GM21423 (cell line): ENCODE data around the gene IPO9.
"Not testable (repeated sequence)": the region's sequence is repeated elsewhere in the genome, so short reads cannot be mapped to it uniquely, and the experiment has no call there.

Experiments
- ATAC-seq: cut with Tn5 transposase; IDR thresholded peaks from one replicate; pipeline ENCODE4 v1.9.1; 2021; ENCODE audit warnings: mild to moderate bottlenecking, moderate library complexity; ENCODE audit not compliant: unreplicated experiment

IPO9 gene

GRCh38 chr1:201808633-201808990 is 20.3 kb upstream of the IPO9 start:
- ATAC-seq = no peak

DNA sequence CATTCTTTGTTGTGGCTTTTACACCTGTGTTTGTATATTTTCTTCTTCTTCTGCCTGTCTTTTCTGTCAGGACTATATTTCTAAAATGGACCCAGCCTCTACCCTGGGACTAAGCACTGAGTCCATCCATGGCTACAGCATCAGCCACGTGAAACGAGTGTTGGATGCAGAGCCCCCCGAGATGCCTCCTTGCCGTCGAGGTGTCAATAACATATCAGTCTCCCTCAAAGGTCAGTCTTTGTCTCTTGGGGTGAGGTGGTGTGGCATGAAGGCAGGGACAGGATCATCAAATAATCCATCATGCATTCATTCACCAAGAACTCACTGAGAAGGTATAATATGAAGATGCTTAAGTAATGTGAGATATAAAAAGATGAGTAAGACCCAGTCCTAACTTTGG is 19.1 kb upstream of the IPO9 start:
- no peak for ATAC-seq

GRCh38 chr1:201810466-201811216 is 18.3 kb upstream of the IPO9 start:
- ATAC-seq = no peak

DNA sequence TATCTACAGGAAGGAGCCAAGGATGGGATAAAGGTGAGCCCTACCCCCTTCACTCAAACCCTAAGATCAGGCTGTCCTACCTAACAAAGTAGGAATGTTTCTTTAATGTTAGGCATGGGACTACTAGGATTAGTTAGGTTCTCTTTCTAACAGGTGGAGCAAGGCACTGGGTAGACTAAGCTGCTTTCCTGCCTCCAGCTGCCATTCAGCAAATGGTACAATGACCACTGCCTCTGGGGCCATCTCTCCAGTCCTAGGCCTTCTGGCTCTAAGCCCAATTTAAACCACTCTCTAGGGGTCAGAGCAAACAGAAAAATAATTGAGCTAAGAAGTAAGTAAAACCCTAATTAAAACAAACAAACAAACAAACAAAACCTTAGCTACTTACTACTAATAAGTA is 15.7 kb upstream of the IPO9 start:
- ATAC-seq = no peak

- no peak for ATAC-seq
Measured at GRCh38 chr1:201816309-201816854, 12.6 kb upstream of the IPO9 start.

GRCh38 chr1:201818971-201819750 is 9.8 kb upstream of the IPO9 start:
- no peak for ATAC-seq

DNA sequence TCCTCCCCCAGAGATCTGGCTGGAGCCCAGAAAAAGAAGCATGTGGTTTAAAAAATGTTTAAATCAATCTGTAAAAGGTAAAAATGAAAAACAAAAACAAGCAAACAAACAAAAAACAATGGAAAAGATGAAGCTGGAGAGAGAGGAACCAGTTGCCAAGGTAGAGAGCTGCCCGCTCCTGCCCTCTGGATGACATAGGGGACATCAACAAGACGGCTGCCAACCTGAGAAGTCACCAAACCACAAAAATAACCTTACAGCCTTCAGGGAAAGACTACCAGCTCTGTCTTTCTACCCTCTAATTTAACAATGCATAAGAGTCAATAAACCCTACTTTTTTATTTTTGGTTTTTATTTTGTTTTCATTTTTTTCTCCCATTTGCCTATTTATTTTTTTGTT is 8.5 kb upstream of the IPO9 start:
- no peak for ATAC-seq

- ATAC-seq = no peak
Measured at GRCh38 chr1:201825245-201825644, 3.7 kb upstream of the IPO9 start.

- ATAC-seq = no peak
Measured at GRCh38 chr1:201826830-201827229, 2.1 kb upstream of the IPO9 start.

- ATAC-seq = no peak
Measured at GRCh38 chr1:201827321-201828216, 1.4 kb upstream of the IPO9 start.

GRCh38 chr1:201828217-201828819 is 639 bp upstream of the IPO9 start:
- ATAC-seq = no peak

GRCh38 chr1:201831371-201831770 is 2.4 kb downstream of the IPO9 start:
- no peak for ATAC-seq

DNA sequence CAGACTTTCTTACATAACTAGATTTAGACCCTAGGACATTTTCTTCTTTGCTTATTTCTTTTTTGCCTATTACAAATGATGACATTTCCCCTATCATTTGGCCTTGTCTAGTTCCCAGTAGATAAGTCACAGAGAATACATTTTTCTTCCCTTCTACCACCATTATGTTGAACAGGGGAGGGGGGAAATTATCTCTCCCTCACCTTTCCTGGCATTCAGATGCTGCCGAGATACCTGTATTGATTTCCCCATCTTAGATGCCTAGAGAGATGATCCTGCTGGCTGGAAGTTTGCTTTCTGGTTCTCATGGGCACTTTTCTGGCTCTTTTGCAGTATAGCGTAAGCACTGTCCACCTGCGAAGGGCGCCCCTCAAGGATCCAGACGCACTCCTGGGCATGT is 5.7 kb downstream of the IPO9 start:
- ATAC-seq = no peak

GRCh38 chr1:201838381-201838780 is 9.4 kb downstream of the IPO9 start:
- ATAC-seq = no peak

DNA sequence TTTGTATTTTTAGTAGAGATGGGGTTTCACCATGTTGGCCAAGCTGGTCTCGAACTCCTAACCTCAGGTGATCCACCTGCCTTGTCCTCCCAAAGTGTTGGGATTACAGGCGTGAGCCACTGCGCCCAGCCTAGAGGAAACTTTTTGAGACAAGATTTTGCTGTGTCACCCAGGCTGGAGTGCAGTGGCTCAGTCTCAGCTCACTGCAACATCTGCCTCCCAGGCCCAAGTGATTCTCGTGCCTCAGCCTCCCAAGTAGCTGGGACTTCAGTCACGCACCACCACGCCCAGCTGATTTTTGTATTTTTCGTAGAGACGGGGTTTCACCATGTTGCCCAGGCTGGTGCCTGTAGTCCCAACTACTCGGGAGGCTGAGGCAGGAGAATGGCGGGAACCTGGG is 10.1 kb downstream of the IPO9 start:
- ATAC-seq = not testable (repeated sequence)

DNA sequence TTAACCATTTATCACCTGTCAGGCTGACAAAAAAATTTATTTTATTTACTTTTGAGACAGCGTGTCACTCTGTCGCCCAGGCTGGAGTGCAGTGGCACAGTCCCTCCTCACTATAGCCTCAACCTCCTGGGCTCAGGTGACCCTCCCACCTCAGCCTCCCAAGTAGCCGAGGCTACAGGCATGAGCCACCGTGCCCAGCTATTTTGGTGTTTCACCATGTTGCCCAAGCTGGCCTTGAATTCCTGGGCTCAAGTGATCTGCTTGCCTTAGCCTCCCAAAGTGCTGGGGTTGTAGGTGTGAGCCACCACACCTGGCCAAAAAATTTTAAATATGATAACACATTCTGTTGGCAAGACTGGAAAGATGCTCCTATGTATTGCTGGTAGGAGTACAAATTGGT is 11.1 kb downstream of the IPO9 start:
- no peak for ATAC-seq

DNA sequence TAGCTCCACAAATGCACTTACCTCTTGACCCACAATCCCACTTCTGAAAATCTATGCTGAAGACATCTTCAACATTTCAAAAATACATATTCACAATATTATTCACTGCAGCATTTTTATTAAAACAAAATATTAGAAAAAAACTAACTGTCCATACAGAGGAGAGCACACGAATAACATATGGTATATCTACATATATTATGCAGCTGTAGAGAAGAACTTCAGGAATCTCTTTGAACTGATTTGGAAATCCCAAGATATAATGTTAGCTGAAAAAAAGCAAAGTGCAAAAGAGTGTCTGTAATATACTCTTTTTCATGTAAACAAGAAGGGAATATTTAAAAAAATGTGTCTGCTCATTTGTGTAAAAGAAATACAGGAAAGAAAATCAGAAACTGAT is 11.5 kb downstream of the IPO9 start:
- ATAC-seq = no peak

GRCh38 chr1:201841265-201841912 is 12.4 kb downstream of the IPO9 start:
- ATAC-seq = no peak

GRCh38 chr1:201842472-201843027 is 13.6 kb downstream of the IPO9 start:
- ATAC-seq = no peak
